GM12872 (cell line): ENCODE results near the gene RALY.

Source experiments
- CTCF ChIP-seq: IDR thresholded peaks from 3 replicates; pipeline ENCODE4 v1.5.1; 2011; ENCODE audit warnings: low read depth, mild to moderate bottlenecking, low read length, moderate library complexity; ENCODE audit not compliant: insufficient read depth

The RALY gene

DNA sequence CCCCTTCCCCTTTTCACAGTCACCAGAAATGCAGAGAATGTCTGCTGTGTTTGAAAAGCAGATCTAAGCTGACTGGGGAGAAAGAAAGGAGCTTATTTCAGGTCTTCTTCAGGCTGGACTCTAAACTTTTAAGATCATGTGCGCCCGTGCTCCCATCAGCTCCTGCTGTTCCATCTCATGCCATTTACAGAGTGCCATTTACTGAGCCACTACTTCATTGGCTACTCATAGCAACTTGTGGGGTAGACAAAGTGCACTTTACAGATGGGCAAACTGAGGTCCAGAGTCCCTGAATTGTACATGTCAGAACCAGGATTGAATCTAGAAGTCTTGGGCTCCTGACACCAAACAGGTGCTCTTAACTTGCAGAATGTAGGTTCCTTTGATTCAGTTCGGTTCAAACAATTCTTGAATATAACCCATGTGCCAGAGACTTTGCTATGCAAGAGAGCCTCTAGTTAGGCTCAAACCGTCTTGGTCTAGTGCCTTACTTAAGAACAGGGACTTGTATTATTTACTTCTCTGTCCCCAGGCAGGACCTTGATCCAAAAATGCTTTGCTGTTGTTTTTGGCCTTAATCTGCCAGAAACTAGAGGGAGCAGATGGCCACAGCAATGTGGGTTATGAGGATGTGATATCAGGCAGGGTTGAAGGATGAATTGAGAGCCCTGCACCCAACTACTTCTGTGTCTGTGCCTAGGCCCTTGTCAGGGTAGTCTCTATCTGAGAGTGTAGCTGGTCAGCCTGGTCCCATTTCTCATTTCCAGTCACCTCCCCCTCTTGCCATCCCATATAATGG is 56.4 kb downstream of the RALY start:
- no peak for TF ChIP-seq CTCF

DNA sequence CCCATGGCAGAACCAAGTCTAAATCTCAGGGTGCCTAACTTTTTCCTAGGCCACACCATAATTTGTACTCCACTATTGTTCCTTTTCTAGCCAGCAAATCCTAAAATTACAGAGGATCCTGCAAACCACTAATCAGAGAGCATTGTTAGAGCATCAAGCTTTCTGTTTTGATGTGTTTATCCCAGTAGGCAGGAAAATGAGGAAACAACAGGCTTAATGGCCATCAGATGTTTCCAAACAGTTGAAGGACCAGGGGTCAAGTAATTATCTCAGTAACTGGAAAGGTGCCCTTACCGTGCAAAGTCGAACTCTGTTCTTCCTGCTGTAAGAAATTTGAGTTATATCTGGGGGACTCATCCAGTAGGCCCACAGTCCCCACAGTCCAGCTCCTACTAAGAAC is 58.7 kb downstream of the RALY start:
- no peak for TF ChIP-seq CTCF

DNA sequence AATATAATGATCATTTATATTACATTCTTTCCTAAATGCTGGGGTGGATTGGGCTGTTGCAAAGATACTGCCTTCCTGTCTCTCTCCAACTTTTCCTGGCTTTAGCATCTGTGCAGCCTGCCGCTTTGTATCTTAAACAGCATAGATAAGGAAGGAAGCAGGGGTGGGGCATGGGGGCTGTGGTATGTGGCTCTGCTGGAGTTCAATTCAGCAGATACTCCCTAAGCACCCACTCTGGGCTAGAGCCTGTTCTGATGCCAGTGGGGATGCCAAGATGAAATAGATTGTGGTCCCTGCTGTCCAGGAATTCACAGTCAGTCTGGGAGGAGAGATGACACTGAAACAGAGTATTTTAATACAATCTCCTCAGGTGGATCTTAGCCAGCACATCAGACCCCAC is 61.6 kb downstream of the RALY start:
- TF ChIP-seq CTCF, result no peak

DNA sequence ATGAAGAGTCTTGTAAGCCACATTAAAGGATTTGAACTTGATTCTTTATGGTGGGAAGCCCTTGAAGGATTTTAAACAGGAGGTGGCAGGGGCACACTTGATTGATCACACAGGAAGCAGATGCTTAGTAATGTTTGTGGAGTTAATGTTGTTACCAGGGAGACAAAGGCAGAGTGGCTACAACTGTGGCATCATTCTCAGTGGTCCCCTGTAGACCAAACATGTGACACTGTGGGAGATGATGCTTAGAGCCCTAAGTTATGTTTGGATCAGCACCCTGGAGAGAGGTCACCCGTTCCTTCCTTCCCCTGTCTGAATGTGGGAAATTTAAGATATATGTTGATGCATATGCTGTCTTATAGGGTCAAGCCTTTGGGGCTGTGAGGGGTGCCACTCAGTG is 65.1 kb downstream of the RALY start:
- TF ChIP-seq CTCF, result no peak

- no peak for TF ChIP-seq CTCF
Measured at GRCh38 chr20:34060970-34061369, 67.3 kb downstream of the RALY start.

DNA sequence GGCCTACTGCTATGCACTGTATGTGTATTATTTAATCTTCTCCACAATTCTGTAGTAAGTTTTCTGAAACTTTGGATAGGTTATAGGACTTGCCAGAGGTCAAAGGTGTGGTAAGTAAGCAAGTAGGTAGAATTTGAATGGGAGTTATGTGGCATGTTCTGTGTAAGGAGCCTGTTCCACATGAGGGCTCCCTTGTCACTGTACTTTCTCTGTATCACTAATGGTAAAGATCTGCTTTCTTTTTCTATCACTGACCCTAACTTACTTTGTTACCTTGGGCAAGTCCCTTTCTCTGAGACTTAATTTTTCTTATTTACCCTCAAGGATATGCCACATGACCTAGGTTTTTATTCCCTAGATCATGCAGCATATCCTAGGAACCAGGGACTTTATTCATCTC is 68.0 kb downstream of the RALY start:
- TF ChIP-seq CTCF, result no peak

GRCh38 chr20:34062570-34063482 is 69.1 kb downstream of the RALY start:
- TF ChIP-seq CTCF, result no peak
